ENCODE measurements around the gene CD226.
"Not testable (repeated sequence)": the region's sequence is repeated elsewhere in the genome, so short reads cannot be mapped to it uniquely, and the experiment has no call there.

The CD226 gene

DNA sequence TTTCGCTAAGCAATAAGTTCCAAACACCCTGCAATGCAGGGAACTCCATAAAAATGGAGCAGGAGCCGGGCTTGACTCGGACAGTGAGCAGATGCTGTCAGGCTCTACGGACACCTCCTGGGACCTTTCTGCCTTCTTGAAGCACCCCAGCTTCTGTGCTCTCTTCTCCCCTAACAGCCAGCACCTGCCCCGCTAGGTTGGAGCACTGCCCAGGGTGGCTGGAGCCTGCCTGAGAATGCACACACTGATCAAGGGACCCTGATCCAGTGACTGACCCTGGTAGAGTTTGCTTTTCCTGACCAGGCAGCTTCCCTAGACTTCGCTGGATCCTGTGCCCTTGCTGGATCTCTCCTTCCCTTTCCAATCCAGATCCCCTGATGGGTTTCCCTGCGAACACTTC lies 40.9 kb downstream of the CD226 start:
- no peaks in the 10 kb centered on the region for H3K4me1 ChIP-seq (ENCODE audit: control insufficient read depth, insufficient read depth, low read length, unreplicated experiment)
- H3K4me3 ChIP-seq (ENCODE audit: low read depth, low read length) = no peak overlapping the region
- no peak overlapping the region for H3K27ac ChIP-seq (ENCODE audit: low read depth, low read length)
- H2AFZ ChIP-seq (ENCODE audit: low read length, unreplicated experiment) = no peak overlapping the region
- no peaks in the 10 kb centered on the region for H3K79me2 ChIP-seq (ENCODE audit: control insufficient read depth, insufficient read depth, low read length, unreplicated experiment)
- H3K36me3 ChIP-seq (ENCODE audit: insufficient read depth, low read length) = no peaks in the 10 kb centered on the region
- H3K27me3 ChIP-seq (ENCODE audit: insufficient read depth, low read length) = no peaks in the 10 kb centered on the region

DNA sequence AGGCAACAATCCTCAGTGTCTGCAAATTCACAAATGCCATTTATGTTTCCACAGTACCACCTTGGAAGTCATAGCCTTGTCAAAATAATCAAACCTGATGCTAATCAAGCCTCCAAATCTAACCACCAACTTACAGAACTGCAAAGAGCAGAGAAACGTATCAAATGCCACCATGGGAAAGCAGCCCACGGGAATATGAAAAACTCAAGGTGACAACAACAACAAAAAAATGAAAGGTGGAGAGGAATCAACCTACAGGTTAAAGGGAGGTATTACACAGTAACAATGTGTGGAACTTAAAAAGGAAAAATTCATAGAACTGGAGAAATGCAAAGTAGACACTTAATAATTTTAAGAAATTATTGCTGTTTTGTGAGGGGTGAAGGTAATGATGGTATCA lies 46.7 kb downstream of the CD226 start:
- no peaks in the 10 kb centered on the region for H3K4me1 ChIP-seq (ENCODE audit: control insufficient read depth, insufficient read depth, low read length, unreplicated experiment)
- H3K27me3 ChIP-seq (ENCODE audit: insufficient read depth, low read length) = no peaks in the 10 kb centered on the region
- no peaks in the 10 kb centered on the region for H3K79me2 ChIP-seq (ENCODE audit: control insufficient read depth, insufficient read depth, low read length, unreplicated experiment)
- no peak overlapping the region for H2AFZ ChIP-seq (ENCODE audit: low read length, unreplicated experiment)
- no peaks in the 10 kb centered on the region for H3K36me3 ChIP-seq (ENCODE audit: insufficient read depth, low read length)
- H3K27ac ChIP-seq (ENCODE audit: low read depth, low read length) = no peak overlapping the region
- no peak overlapping the region for H3K4me3 ChIP-seq (ENCODE audit: low read depth, low read length)

DNA sequence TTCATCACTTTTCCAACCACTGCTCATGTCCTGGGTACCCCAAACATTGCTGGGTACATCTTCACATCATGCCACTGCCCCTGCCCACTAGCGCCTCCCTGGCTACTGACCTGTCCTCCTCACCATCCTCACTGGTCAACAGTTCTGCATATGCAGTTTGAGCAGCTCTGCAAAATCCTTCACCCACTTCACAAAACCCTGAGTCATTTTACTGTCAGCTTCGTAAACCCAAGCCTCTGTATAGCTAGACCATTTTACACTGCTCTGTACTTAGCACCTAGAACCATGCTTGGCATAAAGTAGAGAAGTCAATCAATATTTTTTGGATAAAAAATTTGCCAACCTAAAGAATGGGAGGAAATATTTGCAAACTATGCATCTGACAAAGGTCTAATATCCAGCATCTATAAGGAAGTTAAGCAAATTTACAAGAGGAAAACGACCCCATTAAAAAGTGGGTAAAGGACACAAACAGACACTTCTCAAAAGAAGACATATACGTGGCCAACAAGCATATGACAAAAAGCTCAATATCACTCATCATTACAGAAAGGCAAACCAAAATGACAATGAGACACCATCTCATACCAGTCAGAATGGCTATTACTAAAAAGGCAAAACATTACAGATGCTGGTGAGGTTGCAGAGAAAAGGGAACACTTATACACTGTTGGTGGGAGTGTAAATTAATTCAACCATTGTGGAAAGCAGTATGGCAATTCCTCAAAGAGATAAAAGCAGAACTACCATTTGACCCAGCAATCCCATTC lies 48.3 kb downstream of the CD226 start:
- not testable (repeated sequence) for H3K4me3 ChIP-seq (ENCODE audit: low read depth, low read length); H2AFZ ChIP-seq (ENCODE audit: low read length, unreplicated experiment); H3K4me1 ChIP-seq (ENCODE audit: control insufficient read depth, insufficient read depth, low read length, unreplicated experiment); H3K79me2 ChIP-seq (ENCODE audit: control insufficient read depth, insufficient read depth, low read length, unreplicated experiment); H3K27me3 ChIP-seq (ENCODE audit: insufficient read depth, low read length); H3K36me3 ChIP-seq (ENCODE audit: insufficient read depth, low read length); H3K27ac ChIP-seq (ENCODE audit: low read depth, low read length)

DNA sequence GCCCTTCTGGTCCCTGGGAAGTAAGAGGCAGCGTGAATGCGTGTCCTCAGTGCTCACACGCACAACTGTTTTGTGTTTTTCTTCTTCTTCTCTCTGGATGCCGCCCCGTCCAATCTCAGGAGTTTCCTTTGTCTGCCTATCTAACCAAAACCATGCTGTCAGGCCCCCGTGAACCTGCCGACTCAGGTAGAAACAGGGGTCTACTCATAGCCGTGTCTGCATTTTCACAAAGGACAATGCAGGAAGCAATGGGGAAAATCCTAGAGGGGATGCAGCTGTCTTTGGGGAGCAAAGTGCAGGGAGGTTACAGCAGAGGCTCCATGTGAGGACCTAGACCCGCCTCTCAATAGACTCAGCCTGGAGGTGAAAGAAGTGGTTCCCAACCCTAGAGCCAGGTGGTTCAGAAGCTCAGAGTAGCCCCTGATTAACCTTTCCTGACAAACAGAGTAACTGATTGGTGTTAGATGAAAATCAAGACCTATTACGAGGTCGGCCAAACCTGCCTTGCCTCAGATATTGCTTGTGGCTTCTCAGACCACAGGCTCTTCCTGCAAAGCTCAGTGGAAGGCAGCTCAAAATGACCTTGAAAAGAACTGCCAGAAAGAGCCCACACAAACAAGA lies 49.3 kb downstream of the CD226 start:
- Histone ChIP-seq H3K4me1 (ENCODE audit: control insufficient read depth, insufficient read depth, low read length, unreplicated experiment) (no peaks in the 10 kb centered on the region), H3K27ac (ENCODE audit: low read depth, low read length) (no peak overlapping the region), H2AFZ (ENCODE audit: low read length, unreplicated experiment) (no peak overlapping the region), H3K79me2 (ENCODE audit: control insufficient read depth, insufficient read depth, low read length, unreplicated experiment) (no peaks in the 10 kb centered on the region), H3K27me3 (ENCODE audit: insufficient read depth, low read length) (no peaks in the 10 kb centered on the region), H3K36me3 (ENCODE audit: insufficient read depth, low read length) (no peaks in the 10 kb centered on the region), H3K4me3 (ENCODE audit: low read depth, low read length) (no peak overlapping the region)

DNA sequence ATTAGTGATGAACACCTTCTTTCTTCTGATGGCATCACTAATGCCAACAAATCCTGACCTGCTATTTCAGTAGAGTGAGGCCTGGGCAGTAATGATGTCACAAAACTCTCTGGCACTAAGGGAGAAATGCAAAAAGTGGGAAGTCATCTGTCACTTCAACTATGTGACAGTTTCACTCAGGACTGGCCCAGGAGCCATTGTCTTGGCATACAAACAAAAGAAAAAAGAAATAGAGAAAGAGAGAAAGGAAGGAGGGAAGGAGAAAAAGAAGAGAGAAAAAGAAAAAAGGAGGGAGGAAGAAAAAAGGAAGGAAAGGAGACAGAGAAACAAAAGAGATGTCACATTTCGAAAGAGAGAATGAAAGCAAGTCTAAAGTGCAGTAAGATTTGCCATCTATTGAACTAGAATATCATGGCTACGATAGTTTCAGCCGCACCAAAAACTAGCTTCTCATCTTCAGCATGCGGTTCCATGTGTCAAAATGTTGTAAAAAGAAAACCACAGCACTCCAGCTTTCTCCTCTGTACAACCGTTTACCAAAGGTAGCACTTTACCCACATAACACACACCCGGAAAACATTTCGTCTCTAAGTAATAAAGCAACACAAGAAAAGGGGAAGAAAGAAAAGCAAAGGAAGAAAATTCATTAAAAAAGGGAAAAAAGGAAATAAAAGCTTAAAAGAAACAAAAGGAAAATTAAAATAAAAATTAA lies 50.1 kb downstream of the CD226 start:
- Histone ChIP-seq H3K27me3 (ENCODE audit: insufficient read depth, low read length) (no peaks in the 10 kb centered on the region), H3K4me1 (ENCODE audit: control insufficient read depth, insufficient read depth, low read length, unreplicated experiment) (no peaks in the 10 kb centered on the region), H3K4me3 (ENCODE audit: low read depth, low read length) (no peak overlapping the region), H3K79me2 (ENCODE audit: control insufficient read depth, insufficient read depth, low read length, unreplicated experiment) (no peaks in the 10 kb centered on the region), H3K36me3 (ENCODE audit: insufficient read depth, low read length) (no peaks in the 10 kb centered on the region), H3K27ac (ENCODE audit: low read depth, low read length) (no peak overlapping the region), H2AFZ (ENCODE audit: low read length, unreplicated experiment) (no peak overlapping the region)

DNA sequence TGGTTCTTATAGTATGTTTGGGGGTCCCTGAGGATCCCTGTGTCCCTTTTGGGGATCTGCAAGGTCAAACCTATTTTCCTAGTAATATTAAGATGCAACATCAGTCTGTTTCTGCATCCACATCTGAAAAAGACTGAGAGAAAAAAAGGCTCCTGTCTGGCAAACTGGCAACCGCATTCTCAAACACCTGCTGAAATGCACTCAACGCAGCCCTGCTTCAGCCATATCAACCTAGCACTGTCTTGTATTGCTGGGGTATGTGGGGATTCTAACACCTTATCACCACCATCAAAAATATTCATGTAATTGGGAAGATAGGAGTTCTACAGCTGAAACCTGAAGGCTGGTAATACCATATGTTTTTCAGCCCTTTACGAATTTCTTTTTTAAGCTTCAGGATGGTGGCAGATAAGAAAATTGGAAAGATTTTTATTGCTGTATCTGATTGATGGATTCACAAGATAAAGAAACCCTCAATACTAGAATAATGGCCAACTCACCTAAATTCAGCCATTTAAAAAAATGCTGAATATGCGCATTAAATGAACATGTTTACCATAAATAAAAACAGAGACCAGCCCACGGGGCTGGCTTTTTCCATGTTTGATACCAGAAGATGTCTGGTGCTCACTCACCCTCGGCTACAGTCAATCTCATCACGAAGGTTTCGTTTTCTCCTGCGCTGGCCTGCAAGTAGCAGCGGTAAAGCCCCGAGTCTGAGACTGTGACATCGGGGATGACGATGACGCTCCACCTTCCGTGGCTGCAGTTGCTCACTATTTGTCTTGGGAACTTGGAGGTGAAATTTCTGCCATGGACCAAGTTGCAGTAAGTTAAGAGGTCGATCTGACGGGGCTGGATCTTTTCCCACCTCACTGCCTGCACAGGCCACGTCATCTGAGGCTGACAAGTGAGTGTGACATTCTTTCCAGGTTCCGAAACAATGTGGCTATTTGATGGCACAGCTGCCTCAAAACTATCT lies 52.3 kb downstream of the CD226 start:
- Histone ChIP-seq H3K4me3 (ENCODE audit: low read depth, low read length) (no peak overlapping the region), H3K27ac (ENCODE audit: low read depth, low read length) (no peak overlapping the region), H3K36me3 (ENCODE audit: insufficient read depth, low read length) (no peaks in the 10 kb centered on the region), H3K27me3 (ENCODE audit: insufficient read depth, low read length) (no peaks in the 10 kb centered on the region), H3K4me1 (ENCODE audit: control insufficient read depth, insufficient read depth, low read length, unreplicated experiment) (no peaks in the 10 kb centered on the region), H2AFZ (ENCODE audit: low read length, unreplicated experiment) (no peak overlapping the region), H3K79me2 (ENCODE audit: control insufficient read depth, insufficient read depth, low read length, unreplicated experiment) (no peaks in the 10 kb centered on the region)

DNA sequence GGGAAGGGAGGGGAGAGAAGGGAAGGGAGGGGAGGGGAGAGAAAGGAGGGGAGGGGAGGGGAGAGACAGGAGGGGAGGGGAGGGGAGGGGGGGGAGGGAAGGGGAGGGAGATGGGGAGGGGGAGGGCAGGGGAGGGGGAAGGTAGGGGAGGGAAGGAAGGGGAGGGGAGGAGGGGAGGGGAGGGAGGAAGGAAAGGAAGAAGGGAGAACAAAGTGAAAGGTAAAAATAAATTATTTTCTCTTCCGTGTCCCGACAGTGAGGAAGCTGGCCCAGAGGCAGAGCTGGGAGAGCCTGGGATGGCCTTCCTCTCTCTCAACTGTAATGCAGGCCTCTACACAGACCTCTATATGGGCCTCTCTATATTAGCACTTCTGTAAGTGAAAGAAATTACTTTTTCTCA lies 53.2 kb downstream of the CD226 start:
- Histone ChIP-seq H3K4me1 (ENCODE audit: control insufficient read depth, insufficient read depth, low read length, unreplicated experiment) (no peaks in the 10 kb centered on the region), H3K36me3 (ENCODE audit: insufficient read depth, low read length) (no peaks in the 10 kb centered on the region)

DNA sequence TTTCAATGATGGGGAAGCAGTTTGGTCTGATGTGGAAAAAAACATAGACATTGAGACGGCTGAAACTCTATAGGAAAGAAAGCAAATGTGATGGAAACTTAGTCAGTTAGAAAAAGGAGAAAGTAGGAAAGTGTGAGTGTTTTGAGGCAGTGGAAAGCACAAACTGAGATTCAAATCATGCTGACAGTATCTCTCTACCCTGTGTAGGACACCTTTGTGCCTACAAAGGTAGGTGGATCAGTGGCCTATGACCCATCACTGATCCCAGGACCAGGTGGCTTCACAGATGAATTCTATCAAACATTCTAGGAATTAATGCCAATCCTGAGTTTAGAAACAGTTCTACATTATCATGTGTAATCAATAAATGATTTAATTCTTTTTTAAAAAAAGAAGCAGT lies 57.1 kb downstream of the CD226 start:
- H3K27me3 ChIP-seq (ENCODE audit: insufficient read depth, low read length) = no peaks in the 10 kb centered on the region
- H3K79me2 ChIP-seq (ENCODE audit: control insufficient read depth, insufficient read depth, low read length, unreplicated experiment) = no peaks in the 10 kb centered on the region
- no peak overlapping the region for H3K27ac ChIP-seq (ENCODE audit: low read depth, low read length)
- no peak overlapping the region for H3K4me3 ChIP-seq (ENCODE audit: low read depth, low read length)
- no peaks in the 10 kb centered on the region for H3K36me3 ChIP-seq (ENCODE audit: insufficient read depth, low read length)
- H2AFZ ChIP-seq (ENCODE audit: low read length, unreplicated experiment) = no peak overlapping the region
- no peaks in the 10 kb centered on the region for H3K4me1 ChIP-seq (ENCODE audit: control insufficient read depth, insufficient read depth, low read length, unreplicated experiment)

More for the DNA sequence above, 53.2 kb downstream of the CD226 start:
- H2AFZ ChIP-seq (ENCODE audit: low read length, unreplicated experiment) = no peak overlapping the region
- H3K27me3 ChIP-seq (ENCODE audit: insufficient read depth, low read length) = no peaks in the 10 kb centered on the region
- no peak overlapping the region for H3K27ac ChIP-seq (ENCODE audit: low read depth, low read length)
- no peaks in the 10 kb centered on the region for H3K79me2 ChIP-seq (ENCODE audit: control insufficient read depth, insufficient read depth, low read length, unreplicated experiment)
- no peak overlapping the region for H3K4me3 ChIP-seq (ENCODE audit: low read depth, low read length)

DNA sequence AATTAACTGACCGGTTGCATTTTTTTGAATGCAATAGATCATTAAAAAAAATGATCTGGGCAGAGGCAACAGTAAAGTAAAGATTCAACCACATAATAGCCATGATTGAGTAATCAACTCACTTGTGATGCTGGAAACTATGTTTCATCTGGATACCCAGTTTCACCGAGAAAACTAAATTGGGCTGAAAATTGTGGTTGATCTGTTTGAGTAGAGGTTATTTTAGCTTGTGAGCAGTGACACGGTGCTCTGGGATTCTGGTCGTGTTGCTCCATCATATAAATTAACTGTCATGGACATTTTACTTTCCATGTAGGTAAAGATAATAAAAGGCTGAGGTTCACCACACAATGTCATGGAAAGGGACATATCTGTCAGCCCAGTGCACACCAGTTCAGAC lies 58.7 kb downstream of the CD226 start:
- Histone ChIP-seq H3K27ac (ENCODE audit: low read depth, low read length) (no peak overlapping the region), H3K36me3 (ENCODE audit: insufficient read depth, low read length) (no peaks in the 10 kb centered on the region), H3K79me2 (ENCODE audit: control insufficient read depth, insufficient read depth, low read length, unreplicated experiment) (no peaks in the 10 kb centered on the region), H3K27me3 (ENCODE audit: insufficient read depth, low read length) (no peaks in the 10 kb centered on the region), H3K4me3 (ENCODE audit: low read depth, low read length) (no peak overlapping the region), H3K4me1 (ENCODE audit: control insufficient read depth, insufficient read depth, low read length, unreplicated experiment) (no peaks in the 10 kb centered on the region), H2AFZ (ENCODE audit: low read length, unreplicated experiment) (no peak overlapping the region)

DNA sequence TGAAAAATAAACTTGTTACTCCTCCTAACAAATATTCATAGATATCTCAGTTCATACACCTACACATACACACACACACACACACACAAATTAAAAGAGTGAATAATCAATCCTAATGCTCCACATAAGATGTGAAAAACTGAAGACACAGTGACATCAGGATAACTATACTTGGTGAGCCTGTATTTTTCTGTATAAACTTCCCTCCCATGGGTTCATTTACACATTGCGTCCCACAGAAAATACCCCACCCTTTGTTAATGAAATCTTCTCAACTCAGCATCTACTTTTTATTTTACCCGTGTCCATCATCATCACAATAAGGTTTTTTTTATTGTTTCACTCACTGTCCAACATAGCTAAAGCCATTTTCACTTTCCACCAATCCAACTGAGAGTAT lies 60.4 kb downstream of the CD226 start:
- Histone ChIP-seq H3K27me3 (ENCODE audit: insufficient read depth, low read length) (no peaks in the 10 kb centered on the region), H3K27ac (ENCODE audit: low read depth, low read length) (no peak overlapping the region), H3K4me1 (ENCODE audit: control insufficient read depth, insufficient read depth, low read length, unreplicated experiment) (peaks cover 8% of the 10 kb centered on the region), H3K79me2 (ENCODE audit: control insufficient read depth, insufficient read depth, low read length, unreplicated experiment) (no peaks in the 10 kb centered on the region), H3K4me3 (ENCODE audit: low read depth, low read length) (no peak overlapping the region), H2AFZ (ENCODE audit: low read length, unreplicated experiment) (no peak overlapping the region), H3K36me3 (ENCODE audit: insufficient read depth, low read length) (no peaks in the 10 kb centered on the region)

Measured in ACC112 (cell line).